ENCODE results near the gene NFIX.

NFIX gene

GRCh38 chr19:13134626-13135025, 139.4 kb downstream of the NFIX start:
- DNase-seq = no peak

- DNase-seq = no peak
These were observed 140.1 kb downstream of the NFIX start for GRCh38 chr19:13135068-13136062.

GRCh38 chr19:13137290-13137794, 142.1 kb downstream of the NFIX start:
- DNase-seq = no peak

- DNase-seq = no peak
These were observed 143.1 kb downstream of the NFIX start for GRCh38 chr19:13138171-13138915.

GRCh38 chr19:13138916-13139198, 143.6 kb downstream of the NFIX start:
- no peak for DNase-seq

- DNase-seq = no peak
These were observed 144.5 kb downstream of the NFIX start for GRCh38 chr19:13139633-13140311.

- DNase-seq = no peak
These were observed 151.7 kb downstream of the NFIX start for GRCh38 chr19:13146763-13147563.
